Prostate gland (tissue), 2 donors: ENCODE results near the gene CCDC93.

ENCODE experiments used
- POLR2A ChIP-seq: fragments of 450-650 bp; IDR thresholded peaks from one replicate; pipeline ENCODE4 v1.6.1; 2016; ENCODE audit warnings: antibody characterized with exemption, mild to moderate bottlenecking
- POLR2AphosphoS5 ChIP-seq: sonication (generic); formaldehyde crosslinking; IDR thresholded peaks from one replicate; pipeline ENCODE4 v1.6.1; 2017; ENCODE audit warnings: antibody characterized with exemption
- TF ChIP-seq, protein P1 (sequence below), 4 experiments: fragments of 200-600 bp in 2 of 4; fragments of 450-650 bp in 2 of 4; sonication (generic) in 2 of 4; IDR thresholded peaks; 1 replicate in 3 of 4; 2 replicates in 1 of 4; pipeline ENCODE4 v1.5.1; 2016 to 2019; ENCODE audit warnings: antibody characterized with exemption in 4 of 4, mild to moderate bottlenecking in 2 of 4, moderate library complexity in 2 of 4

DNA sequence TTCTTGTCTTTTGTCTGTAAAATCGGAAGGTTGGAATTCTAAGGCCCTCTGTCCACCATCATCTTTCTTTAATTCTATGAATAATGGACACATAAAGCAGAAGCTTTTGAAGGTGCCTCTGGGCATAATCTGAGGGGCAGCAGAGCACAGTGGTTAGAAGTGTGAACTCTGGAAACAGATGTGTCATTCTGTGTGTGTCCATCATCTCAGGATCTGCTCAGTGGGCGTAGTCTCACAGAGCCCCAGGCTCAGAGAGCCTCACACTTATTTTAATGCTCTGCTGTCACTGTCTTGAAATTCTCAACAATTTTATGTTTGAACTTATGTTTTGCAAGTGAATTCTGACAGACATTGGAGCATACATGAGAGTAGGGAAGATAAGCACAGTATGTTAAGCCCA is 31.0 kb upstream of the CCDC93 start:
- TF ChIP-seq, protein P1, sequence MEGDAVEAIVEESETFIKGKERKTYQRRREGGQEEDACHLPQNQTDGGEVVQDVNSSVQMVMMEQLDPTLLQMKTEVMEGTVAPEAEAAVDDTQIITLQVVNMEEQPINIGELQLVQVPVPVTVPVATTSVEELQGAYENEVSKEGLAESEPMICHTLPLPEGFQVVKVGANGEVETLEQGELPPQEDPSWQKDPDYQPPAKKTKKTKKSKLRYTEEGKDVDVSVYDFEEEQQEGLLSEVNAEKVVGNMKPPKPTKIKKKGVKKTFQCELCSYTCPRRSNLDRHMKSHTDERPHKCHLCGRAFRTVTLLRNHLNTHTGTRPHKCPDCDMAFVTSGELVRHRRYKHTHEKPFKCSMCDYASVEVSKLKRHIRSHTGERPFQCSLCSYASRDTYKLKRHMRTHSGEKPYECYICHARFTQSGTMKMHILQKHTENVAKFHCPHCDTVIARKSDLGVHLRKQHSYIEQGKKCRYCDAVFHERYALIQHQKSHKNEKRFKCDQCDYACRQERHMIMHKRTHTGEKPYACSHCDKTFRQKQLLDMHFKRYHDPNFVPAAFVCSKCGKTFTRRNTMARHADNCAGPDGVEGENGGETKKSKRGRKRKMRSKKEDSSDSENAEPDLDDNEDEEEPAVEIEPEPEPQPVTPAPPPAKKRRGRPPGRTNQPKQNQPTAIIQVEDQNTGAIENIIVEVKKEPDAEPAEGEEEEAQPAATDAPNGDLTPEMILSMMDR (IDR thresholded peaks at IDR 0.05) = no peak
- no peak for TF ChIP-seq POLR2A
- no peak for TF ChIP-seq POLR2AphosphoS5
